GM18498 (cell line): ENCODE data around the gene OR2T3.
"Not testable (repeated sequence)": the region's sequence is repeated elsewhere in the genome, so short reads cannot be mapped to it uniquely, and the experiment has no call there.

Experiments
- ATAC-seq: cut with Tn5 transposase; IDR thresholded peaks from one replicate; pipeline ENCODE4 v1.9.1; 2021; ENCODE audit warnings: mild to moderate bottlenecking, moderate library complexity; ENCODE audit not compliant: unreplicated experiment

The OR2T3 gene

DNA sequence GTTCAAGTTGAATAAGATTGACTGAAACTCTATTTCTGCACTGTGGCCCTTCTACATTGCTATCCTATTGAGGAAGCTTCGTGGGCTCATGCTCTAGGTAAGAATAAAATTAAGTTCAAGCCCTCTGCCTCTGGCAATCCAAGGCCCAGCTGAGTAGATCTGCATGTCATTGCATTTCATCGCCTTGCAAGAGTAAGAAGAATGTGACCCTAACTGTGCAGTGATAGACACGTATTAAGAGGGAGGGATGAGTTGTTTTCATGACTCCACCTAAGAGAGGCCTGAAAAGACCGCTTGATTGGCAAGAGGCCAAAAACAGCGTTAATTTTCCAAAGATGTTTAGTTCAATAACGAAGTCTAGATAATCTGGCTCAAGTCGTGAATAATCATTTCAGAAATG lies 14.0 kb upstream of the OR2T3 start:
- ATAC-seq, result not testable (repeated sequence)

DNA sequence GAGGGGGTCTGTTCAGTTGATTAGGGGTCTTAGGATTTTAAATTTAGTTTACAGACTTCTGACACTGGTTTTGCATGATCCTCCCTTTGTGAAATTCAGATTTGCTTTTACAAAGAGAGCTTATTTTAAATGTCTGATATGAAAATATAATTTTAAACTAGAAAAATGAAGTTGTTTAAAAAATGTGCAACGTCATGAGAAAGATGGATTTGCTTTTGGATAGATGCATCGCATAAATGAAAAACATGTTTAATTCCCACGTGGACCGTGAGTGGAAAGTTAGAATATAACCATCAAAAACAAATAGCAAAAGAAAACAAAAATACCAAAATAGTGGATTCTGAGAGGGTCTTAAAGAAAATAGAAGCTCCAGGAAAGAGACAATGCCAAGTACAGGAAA lies 2.0 kb upstream of the OR2T3 start:
- no peak for ATAC-seq

- ATAC-seq, result not testable (repeated sequence)
These were observed 1.0 kb upstream of the OR2T3 start for GRCh38 chr1:248472111-248472510.

DNA sequence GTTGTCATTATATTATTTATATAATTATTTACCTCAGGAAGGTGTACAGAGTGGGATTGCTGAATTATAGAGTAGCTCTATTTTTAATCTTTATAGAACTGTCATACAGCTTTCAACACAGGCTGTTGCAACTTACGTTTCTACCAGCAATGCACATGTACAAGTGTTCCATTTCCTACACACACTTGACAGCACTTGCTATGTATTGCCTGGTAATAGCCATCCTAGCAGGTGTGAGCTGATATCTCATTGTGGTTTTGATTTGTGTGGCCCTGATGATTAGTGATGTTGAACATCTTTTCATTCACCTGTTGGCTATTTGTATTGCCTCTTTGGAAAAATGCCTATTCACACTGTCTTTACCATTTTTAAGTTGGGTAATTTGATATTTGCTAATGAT lies 2.5 kb downstream of the OR2T3 start:
- peak; percentile 62 for ATAC-seq

GRCh38 chr1:248481686-248482579 lies 8.8 kb downstream of the OR2T3 start:
- ATAC-seq, result peak; percentile 95

DNA sequence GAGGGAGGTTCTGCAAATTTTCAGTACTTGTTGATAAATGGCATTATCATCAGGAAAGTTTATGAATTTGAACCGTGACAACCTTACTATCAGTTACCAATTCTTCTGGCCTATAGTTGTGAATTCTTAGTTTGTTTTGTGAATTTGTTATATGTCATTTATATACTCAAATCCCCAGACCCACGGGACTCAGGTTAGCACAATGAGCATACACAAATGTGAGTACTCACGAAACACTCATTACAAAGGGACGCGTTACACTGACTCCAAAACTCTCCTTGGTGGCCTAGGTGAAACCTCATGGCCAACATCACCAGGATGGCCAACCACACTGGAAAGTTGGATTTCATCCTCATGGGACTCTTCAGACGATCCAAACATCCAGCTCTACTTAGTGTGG lies 15.1 kb downstream of the OR2T3 start, which contains the start of gene OR2T5:
TSS of gene OR2T5 (plus strand) at position 301 of the 400 bp plus-strand sequence. CDS start at position 301, 0 bp downstream.
- not testable (repeated sequence) for ATAC-seq

- not testable (repeated sequence) for ATAC-seq
These were observed 23.5 kb downstream of the OR2T3 start for GRCh38 chr1:248496661-248497060.

GRCh38 chr1:248500305-248501035 lies 27.3 kb downstream of the OR2T3 start:
- not testable (repeated sequence) for ATAC-seq

- ATAC-seq, result not testable (repeated sequence)
These were observed 34.6 kb downstream of the OR2T3 start, which contains the start of gene OR2G6 for GRCh38 chr1:248507773-248508172. TSS of gene OR2G6 (plus strand) at chr1:248508073. CDS start at chr1:248521647, 13,574 bp downstream.

GRCh38 chr1:248510217-248510616 lies 37.1 kb downstream of the OR2T3 start:
- ATAC-seq, result not testable (repeated sequence)

DNA sequence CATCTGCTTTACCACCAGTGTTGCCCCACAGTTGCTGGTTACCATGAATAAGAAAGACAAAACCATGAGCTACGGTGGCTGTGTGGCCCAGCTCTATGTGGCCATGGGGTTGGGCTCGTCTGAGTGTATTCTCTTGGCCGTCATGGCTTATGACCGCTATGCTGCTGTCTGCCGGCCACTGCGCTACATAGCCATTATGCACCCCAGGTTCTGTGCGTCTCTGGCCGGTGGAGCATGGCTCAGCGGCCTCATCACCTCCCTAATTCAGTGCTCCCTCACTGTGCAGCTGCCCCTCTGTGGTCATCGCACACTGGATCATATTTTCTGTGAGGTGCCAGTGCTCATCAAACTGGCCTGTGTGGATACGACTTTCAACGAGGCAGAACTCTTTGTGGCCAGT lies 48.7 kb downstream of the OR2T3 start:
- ATAC-seq, result no peak
